ENCODE measurements around the gene MYBPHL. TPM values are rescaled to one million over a fixed set of nuclear protein-coding genes. Genes with fewer than 3 reads are reported as not detected.
"Not testable (repeated sequence)": the region's sequence is repeated elsewhere in the genome, so short reads cannot be mapped to it uniquely, and the experiment has no call there.

MYBPHL gene
- total and polyA plus RNA-seq, 2 donors (not counting 1 experiment from before 2014, with no cell fraction given), result not detected

GRCh38 chr1:109307274-109308021, 637 bp upstream of the MYBPHL start:
- Histone ChIP-seq H3K9ac (ENCODE audit: insufficient read depth, low read length) (no peak overlapping the region), H3K79me2 (ENCODE audit: control insufficient read depth, insufficient read depth, low read length) (no peaks in the 10 kb centered on the region), H3K27me3 (ENCODE audit: control insufficient read depth, insufficient read depth, low read length) (no peaks in the 10 kb centered on the region), H3K9me3 (ENCODE audit: control insufficient read depth, insufficient read depth, low read depth, low read length) (no peaks in the 10 kb centered on the region), H4K20me1 (ENCODE audit: control insufficient read depth, extremely low read depth, insufficient read depth, low read length) (no peaks in the 10 kb centered on the region), H2AFZ (ENCODE audit: low read length) (no peak overlapping the region), H3K4me1 (ENCODE audit: control insufficient read depth, extremely low read depth, insufficient read depth, low read length) (peaks cover 3% of the 10 kb centered on the region), H3K27ac (ENCODE audit: insufficient read depth, low read length) (no peak overlapping the region), H3K4me2 (ENCODE audit: extremely low read depth, insufficient read depth, low read length) (no peak overlapping the region), H3K36me3 (ENCODE audit: control insufficient read depth, insufficient read depth, low read length) (no peaks in the 10 kb centered on the region), H3K4me3 (replicated peaks in 1 of 4; ENCODE audit: control extremely low read depth in 1 of 4, insufficient read depth in 1 of 4, low read depth in 3 of 4, low read length in 4 of 4) (no peak overlapping the region)
- no peak for TF ChIP-seq EZH2 (IDR thresholded peaks at IDR 0.05; ENCODE audit: low read length, missing control alignments)
- peak in 1 of 2 donors; percentile 18 for DNase-seq (ENCODE audit: low read depth in 2 of 2)

- H3K9ac ChIP-seq (ENCODE audit: insufficient read depth, low read length); H3K9me3 ChIP-seq (ENCODE audit: control insufficient read depth, insufficient read depth, low read depth, low read length); DNase-seq (ENCODE audit: low read depth in 2 of 2): not testable (repeated sequence)
Observed at GRCh38 chr1:109305991-109306390, 820 bp downstream of the MYBPHL start.

GRCh38 chr1:109304226-109304920, 2.4 kb downstream of the MYBPHL start:
- no peak for DNase-seq (ENCODE audit: low read depth in 2 of 2)
- Histone ChIP-seq H2AFZ (ENCODE audit: low read length) (no peak overlapping the region), H3K4me3 (replicated peaks in 1 of 4; ENCODE audit: control extremely low read depth in 1 of 4, insufficient read depth in 1 of 4, low read depth in 3 of 4, low read length in 4 of 4) (no peak overlapping the region), H3K9ac (ENCODE audit: insufficient read depth, low read length) (no peak overlapping the region), H3K27ac (ENCODE audit: insufficient read depth, low read length) (no peak overlapping the region), H3K4me2 (ENCODE audit: extremely low read depth, insufficient read depth, low read length) (no peak overlapping the region), H3K9me3 (ENCODE audit: control insufficient read depth, insufficient read depth, low read depth, low read length) (no peaks in the 10 kb centered on the region), H4K20me1 (ENCODE audit: control insufficient read depth, extremely low read depth, insufficient read depth, low read length) (no peaks in the 10 kb centered on the region), H3K4me1 (ENCODE audit: control insufficient read depth, extremely low read depth, insufficient read depth, low read length) (peaks cover 13% of the 10 kb centered on the region), H3K36me3 (ENCODE audit: control insufficient read depth, insufficient read depth, low read length) (no peaks in the 10 kb centered on the region), H3K79me2 (ENCODE audit: control insufficient read depth, insufficient read depth, low read length) (no peaks in the 10 kb centered on the region), H3K27me3 (ENCODE audit: control insufficient read depth, insufficient read depth, low read length) (no peaks in the 10 kb centered on the region)
- no peak for TF ChIP-seq EZH2 (IDR thresholded peaks at IDR 0.05; ENCODE audit: low read length, missing control alignments)
- no peak for TF ChIP-seq CTCF (conservative IDR thresholded peaks at IDR 0.05 in 1 of 2, IDR thresholded peaks at IDR 0.05 in 1 of 2; ENCODE audit: low read depth in 1 of 2, low read length in 2 of 2)

More at GRCh38 chr1:109305991-109306390, 820 bp downstream of the MYBPHL start:
- H3K27me3 ChIP-seq (ENCODE audit: control insufficient read depth, insufficient read depth, low read length); H3K4me1 ChIP-seq (ENCODE audit: control insufficient read depth, extremely low read depth, insufficient read depth, low read length); H3K4me2 ChIP-seq (ENCODE audit: extremely low read depth, insufficient read depth, low read length); H3K79me2 ChIP-seq (ENCODE audit: control insufficient read depth, insufficient read depth, low read length); H2AFZ ChIP-seq (ENCODE audit: low read length); H3K4me3 ChIP-seq (replicated peaks in 1 of 4; ENCODE audit: control extremely low read depth in 1 of 4, insufficient read depth in 1 of 4, low read depth in 3 of 4, low read length in 4 of 4); H3K27ac ChIP-seq (ENCODE audit: insufficient read depth, low read length); H3K36me3 ChIP-seq (ENCODE audit: control insufficient read depth, insufficient read depth, low read length); H4K20me1 ChIP-seq (ENCODE audit: control insufficient read depth, extremely low read depth, insufficient read depth, low read length): not testable (repeated sequence)

- Histone ChIP-seq H3K79me2 (ENCODE audit: control insufficient read depth, insufficient read depth, low read length) (no peaks in the 10 kb centered on the region), H3K4me2 (ENCODE audit: extremely low read depth, insufficient read depth, low read length) (no peak overlapping the region), H4K20me1 (ENCODE audit: control insufficient read depth, extremely low read depth, insufficient read depth, low read length) (no peaks in the 10 kb centered on the region), H3K9ac (ENCODE audit: insufficient read depth, low read length) (no peak overlapping the region), H3K4me3 (replicated peaks in 1 of 4; ENCODE audit: control extremely low read depth in 1 of 4, insufficient read depth in 1 of 4, low read depth in 3 of 4, low read length in 4 of 4) (no peak overlapping the region), H2AFZ (ENCODE audit: low read length) (no peak overlapping the region), H3K9me3 (ENCODE audit: control insufficient read depth, insufficient read depth, low read depth, low read length) (no peaks in the 10 kb centered on the region), H3K27ac (ENCODE audit: insufficient read depth, low read length) (no peak overlapping the region), H3K27me3 (ENCODE audit: control insufficient read depth, insufficient read depth, low read length) (no peaks in the 10 kb centered on the region), H3K4me1 (ENCODE audit: control insufficient read depth, extremely low read depth, insufficient read depth, low read length) (peaks cover 22% of the 10 kb centered on the region), H3K36me3 (ENCODE audit: control insufficient read depth, insufficient read depth, low read length) (no peaks in the 10 kb centered on the region)
- DNase-seq (ENCODE audit: low read depth in 2 of 2), result no peak
- TF ChIP-seq CTCF (conservative IDR thresholded peaks at IDR 0.05 in 1 of 2, IDR thresholded peaks at IDR 0.05 in 1 of 2; ENCODE audit: low read depth in 1 of 2, low read length in 2 of 2) (no peak), EZH2 (IDR thresholded peaks at IDR 0.05; ENCODE audit: low read length, missing control alignments) (no peak)
Observed at GRCh38 chr1:109301874-109302273, 4.9 kb downstream of the MYBPHL start.
